ENCODE data around the gene STAG2.

DNA sequence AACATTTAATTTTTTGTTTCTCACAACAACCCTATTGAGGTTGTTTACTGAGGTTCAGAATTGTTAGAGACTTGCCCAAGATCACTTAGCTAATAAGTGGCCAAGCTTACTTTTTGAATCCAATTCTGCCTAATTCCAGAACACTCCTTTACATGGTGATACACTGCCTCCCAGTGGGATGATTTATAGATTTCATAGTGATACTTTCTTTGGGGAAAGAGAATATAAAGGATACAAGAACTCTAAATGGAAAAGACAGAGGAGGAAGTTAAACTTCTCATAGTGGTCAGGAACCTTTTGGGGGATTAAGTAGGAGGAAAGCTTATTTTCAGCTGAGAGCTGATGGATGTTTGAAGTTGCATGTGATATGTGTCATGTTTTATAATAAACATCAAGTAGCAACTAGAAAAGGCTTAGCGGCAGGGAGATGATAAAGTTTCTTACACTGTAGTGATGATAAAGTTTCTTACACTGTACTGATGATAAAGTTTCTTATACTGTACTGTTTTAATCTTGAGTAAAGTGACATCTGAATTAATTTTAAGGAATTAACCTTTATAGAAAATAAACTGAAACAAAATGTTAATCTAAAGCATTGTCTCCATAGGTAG lies 15.3 kb downstream of the STAG2 start:
- TF ChIP-seq, protein P1, sequence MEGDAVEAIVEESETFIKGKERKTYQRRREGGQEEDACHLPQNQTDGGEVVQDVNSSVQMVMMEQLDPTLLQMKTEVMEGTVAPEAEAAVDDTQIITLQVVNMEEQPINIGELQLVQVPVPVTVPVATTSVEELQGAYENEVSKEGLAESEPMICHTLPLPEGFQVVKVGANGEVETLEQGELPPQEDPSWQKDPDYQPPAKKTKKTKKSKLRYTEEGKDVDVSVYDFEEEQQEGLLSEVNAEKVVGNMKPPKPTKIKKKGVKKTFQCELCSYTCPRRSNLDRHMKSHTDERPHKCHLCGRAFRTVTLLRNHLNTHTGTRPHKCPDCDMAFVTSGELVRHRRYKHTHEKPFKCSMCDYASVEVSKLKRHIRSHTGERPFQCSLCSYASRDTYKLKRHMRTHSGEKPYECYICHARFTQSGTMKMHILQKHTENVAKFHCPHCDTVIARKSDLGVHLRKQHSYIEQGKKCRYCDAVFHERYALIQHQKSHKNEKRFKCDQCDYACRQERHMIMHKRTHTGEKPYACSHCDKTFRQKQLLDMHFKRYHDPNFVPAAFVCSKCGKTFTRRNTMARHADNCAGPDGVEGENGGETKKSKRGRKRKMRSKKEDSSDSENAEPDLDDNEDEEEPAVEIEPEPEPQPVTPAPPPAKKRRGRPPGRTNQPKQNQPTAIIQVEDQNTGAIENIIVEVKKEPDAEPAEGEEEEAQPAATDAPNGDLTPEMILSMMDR (optimal IDR thresholded peaks at IDR 0.05 in 1 of 3, IDR thresholded peaks at IDR 0.05 in 1 of 3, conservative IDR thresholded peaks at IDR 0.05 in 1 of 3; ENCODE audit: extremely low read depth in 1 of 3, insufficient read depth in 2 of 3, low read length in 3 of 3): peak in 1 of 3 experiments; percentile 14
- TF ChIP-seq EZH2 (IDR thresholded peaks at IDR 0.05; ENCODE audit: low read length): no peak

Measured in keratinocyte (primary cell).